HAP-1 (cell line): ENCODE results near the gene PMS2.
"Not testable (repeated sequence)": the region's sequence is repeated elsewhere in the genome, so short reads cannot be mapped to it uniquely, and the experiment has no call there.

Experiments
- DNase-seq, 2 experiments: peaks; one replicate each; pipeline ENCODE4 v3.0.0-alpha.2; 2016 to 2020; ENCODE audit warnings: low spot score in 2 of 2
- H3K27me3 ChIP-seq: fragments of 250-450 bp; sonication (Bioruptor Pico); 2 replicates; pipeline ENCODE4 v1.5.1; 2020; ENCODE audit warnings: low read depth, mild to moderate bottlenecking, moderate library complexity
- H3K36me3 ChIP-seq: fragments of 250-450 bp; sonication (Bioruptor Pico); replicated peaks from 2 replicates; pipeline ENCODE4 v1.5.1; 2020; ENCODE audit warnings: mild to moderate bottlenecking
- H3K4me1 ChIP-seq: fragments of 250-450 bp; sonication (Bioruptor Pico); 2 replicates; pipeline ENCODE4 v1.5.1; 2020; ENCODE audit warnings: mild to moderate bottlenecking
- H3K4me3 ChIP-seq: fragments of 250-450 bp; sonication (Bioruptor Pico); 2 replicates; pipeline ENCODE4 v1.5.1; 2020; ENCODE audit warnings: mild to moderate bottlenecking, moderate library complexity
- H3K9me3 ChIP-seq: fragments of 250-450 bp; sonication (Bioruptor Pico); 2 replicates; pipeline ENCODE4 v1.5.1; 2020; ENCODE audit warnings: mild to moderate bottlenecking, moderate library complexity
- in situ Hi-C: fragments of 300-500 bp; cut with MboI; formaldehyde crosslinking; loops from 3 replicates; pipeline ENCODE4 v1.14.3; 2020; ENCODE audit warnings: low sequenced_read_pairs, inconsistent platforms, mixed read lengths

Gene PMS2

GRCh38 chr7:5924630-5925029 is 84.2 kb downstream of the PMS2 start:
- DNase-seq, in situ Hi-C loops, H3K36me3 ChIP-seq, H3K4me3 ChIP-seq, H3K9me3 ChIP-seq, H3K4me1 ChIP-seq, H3K27me3 ChIP-seq: not testable (repeated sequence)

GRCh38 chr7:5924180-5924579 is 84.7 kb downstream of the PMS2 start:
- DNase-seq, in situ Hi-C loops, H3K4me1 ChIP-seq, H3K9me3 ChIP-seq, H3K27me3 ChIP-seq, H3K4me3 ChIP-seq, H3K36me3 ChIP-seq: not testable (repeated sequence)
